Measurements from ENCODE around the gene MFAP4. TPM values are rescaled to one million over a fixed set of nuclear protein-coding genes. Genes with fewer than 3 reads are reported as not detected.

The MFAP4 gene
- total RNA-seq, 1 donor from 2014 or later = not detected

DNA sequence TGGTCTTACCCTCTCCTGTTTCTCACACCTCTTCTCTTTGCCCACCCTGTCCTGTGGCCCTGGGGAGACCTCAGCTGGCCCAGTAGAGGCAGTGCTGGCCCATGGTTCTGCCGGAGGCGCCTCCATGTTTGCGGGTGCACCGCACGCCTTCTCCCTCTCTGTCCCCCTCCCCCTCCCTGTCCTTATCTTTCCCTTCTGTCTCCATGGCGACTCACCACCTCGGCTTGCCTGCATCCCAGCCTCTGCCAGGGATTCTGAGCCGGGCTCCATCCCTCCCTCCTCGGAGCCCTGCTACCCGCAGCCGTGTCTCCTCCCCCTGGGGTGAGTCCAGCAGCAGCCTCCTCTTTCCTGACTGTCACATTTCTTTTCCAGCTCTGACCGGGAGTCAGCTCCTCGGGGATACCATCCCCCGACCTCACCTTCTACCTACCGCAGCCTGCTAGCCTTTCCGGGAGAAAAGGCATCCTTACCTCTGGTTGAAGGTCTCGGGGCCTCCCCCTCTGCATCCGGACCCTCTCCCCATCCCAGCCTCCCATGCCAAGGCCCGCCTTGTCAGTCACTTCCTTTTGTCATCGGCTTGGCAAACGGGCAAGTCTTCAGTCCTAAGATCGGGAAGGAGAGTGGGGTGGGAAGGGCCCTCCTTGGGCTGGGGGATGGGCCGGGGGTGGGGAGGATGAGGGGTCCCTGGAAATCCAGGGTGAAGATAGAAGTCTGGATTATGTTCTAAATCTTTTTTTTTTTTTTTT is 24.1 kb upstream of the MFAP4 start, which contains the start of gene RNF112:
Gene RNF112 (plus strand): TSS at position 358 of the 746 bp plus-strand sequence. CDS start 177 bp downstream, at position 535.
- DNase-seq (ENCODE audit: extremely low read depth, low read depth, low spot score) = no peak

DNA sequence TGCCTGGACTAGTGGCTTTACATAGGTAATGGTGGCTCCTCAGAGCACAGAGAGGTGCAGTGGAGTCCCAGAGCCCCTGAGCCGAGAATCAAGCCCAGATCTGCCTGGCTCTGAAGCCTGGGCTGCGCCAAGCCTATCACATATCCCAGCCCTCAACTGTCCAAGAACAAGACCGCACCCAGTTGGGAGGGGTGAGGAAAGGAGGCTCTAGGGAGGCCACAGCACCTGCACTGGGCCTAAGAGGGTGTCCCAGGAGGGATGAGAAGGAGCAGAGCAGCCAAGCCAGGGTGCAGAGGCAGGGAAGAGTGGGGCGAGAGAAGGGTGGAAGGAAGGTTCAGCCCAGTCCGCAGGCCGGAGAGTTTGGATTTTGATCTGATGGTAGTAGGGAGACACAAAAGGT is 23.1 kb upstream of the MFAP4 start:
- DNase-seq (ENCODE audit: extremely low read depth, low read depth, low spot score) = no peak

DNA sequence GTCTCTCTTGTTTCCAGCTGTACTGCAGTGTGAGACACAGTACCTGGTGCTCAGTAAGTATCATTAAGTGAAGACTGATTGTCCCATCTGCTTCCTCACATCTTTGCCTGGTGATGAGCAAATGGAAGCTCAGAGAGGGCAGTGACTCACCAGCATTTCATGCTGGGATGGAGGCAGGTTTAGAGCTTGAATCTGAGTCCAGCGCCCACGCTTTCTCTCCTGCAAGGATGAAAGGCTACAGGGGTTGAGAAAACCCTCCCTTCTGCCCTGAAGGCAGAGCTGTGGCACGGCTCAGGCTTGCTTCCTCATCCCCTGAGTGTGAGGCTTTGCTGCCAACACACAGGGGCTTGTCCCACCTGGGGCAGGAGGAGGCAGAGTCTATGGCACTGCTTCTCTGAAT is 22.5 kb upstream of the MFAP4 start:
- no peak for DNase-seq (ENCODE audit: extremely low read depth, low read depth, low spot score)

- DNase-seq (ENCODE audit: extremely low read depth, low read depth, low spot score) = no peak
These were observed 22.1 kb upstream of the MFAP4 start for GRCh38 chr17:19409066-19409465.

DNA sequence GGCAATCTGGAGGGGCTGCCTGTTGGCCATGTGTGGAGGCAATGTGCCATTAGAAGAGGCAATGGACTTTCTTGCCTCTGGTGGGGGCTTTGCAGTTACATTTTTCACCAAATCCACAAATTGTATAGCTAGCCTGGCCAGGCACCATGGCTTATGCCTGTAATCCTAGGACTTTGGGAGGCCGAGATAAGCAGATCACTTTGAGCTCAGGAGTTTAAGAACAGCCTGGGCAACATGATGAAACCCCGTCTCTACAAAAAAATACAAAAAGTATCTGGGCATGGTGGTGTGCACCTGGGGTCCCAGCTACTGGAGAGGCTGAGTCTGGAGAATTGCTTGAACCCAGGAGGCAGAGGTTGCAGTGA is 21.3 kb upstream of the MFAP4 start:
- no peak for DNase-seq (ENCODE audit: extremely low read depth, low read depth, low spot score)

GRCh38 chr17:19407601-19408345 is 20.8 kb upstream of the MFAP4 start:
- no peak for DNase-seq (ENCODE audit: extremely low read depth, low read depth, low spot score)

GRCh38 chr17:19405114-19405513 is 18.1 kb upstream of the MFAP4 start:
- no peak for DNase-seq (ENCODE audit: extremely low read depth, low read depth, low spot score)

DNA sequence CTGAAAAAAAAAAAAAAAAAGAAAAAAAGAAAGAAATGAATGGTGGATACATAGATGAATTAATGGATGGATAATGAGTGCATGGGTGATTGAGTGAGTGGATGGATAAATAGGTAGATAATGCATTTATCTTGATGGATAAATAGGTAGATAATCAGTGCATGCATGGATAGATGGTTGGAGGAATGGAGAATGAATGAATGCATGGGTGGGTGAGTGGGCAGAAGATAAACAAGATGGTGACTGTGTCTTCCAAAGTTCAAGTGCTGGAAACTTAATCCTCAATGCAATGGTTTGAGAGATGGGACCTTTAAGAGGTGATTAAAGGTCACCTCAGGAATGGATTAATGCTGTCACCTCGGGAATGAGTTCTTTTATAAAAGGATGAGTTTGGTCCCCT is 17.3 kb upstream of the MFAP4 start:
- DNase-seq (ENCODE audit: extremely low read depth, low read depth, low spot score) = no peak

DNA sequence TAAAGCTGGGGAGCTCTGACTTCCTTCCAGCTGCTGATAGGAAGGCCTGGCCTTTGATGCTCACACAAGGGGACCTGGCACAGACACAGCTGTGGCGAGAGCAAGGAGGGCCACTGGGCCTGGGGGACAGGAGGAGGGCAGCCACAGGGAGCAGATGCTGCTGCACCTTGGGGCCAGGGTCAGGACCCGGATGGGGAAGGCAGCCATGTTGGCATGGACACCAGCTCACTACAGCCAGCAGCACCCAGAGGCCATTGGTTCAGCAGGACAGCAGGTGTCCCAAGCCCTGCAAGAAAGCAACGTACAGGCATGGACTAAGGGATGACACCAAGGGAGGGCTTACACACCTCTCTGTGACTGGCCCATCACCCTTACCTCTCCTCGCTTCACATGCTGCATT is 16.0 kb upstream of the MFAP4 start:
- DNase-seq (ENCODE audit: extremely low read depth, low read depth, low spot score) = no peak

DNA sequence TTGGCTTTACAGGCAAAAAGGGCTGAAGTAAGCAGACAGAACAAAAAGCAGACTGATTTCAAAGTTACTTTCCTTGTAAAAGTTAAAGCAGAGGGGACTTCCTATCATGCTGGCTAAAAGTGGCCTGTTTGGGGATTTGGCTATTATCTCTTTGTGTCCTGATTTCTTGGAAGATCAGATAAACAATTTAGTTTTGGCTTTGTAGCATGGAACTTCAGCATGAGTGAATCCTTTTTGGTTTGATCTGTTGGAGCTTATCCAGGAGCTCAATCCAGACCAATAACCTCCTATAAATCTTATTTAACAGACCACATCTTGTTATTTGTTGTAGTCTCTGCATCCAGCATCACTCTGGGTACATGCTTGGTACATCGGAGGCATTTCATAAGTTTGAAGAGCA is 15.2 kb upstream of the MFAP4 start:
- no peak for DNase-seq (ENCODE audit: extremely low read depth, low read depth, low spot score)

DNA sequence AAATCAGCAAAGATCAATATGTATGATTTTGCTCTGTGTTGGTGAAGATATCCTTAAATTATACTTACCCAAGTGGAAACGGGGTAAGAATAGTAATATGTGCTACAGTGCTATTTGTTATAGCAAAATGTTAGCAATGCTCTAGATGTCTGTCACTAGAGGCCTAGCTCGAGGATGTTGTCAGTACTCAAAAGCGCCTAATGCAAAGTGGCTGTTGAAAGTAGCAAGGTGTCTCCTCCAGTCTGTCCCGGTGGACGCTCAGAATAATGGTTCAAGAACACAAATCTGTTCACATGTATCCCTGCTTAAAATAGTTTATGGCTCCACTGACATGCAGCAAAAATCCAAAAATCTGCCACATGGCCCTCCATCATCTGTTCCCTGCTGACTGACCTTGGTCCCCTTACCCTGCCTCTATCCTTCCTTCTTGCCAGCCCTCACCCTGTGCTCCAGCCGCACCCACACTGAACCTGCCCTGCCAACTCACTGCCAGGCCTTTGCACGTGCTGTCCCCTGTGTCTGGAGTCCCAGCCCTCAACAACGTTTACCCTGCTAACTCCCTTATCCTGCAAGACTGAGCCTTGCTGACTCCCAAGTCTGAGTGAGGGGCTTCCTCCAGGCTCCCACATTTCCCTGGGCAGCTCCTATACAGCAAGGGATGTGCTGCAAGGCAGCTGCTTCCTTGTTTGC is 14.5 kb upstream of the MFAP4 start:
- no peak for DNase-seq (ENCODE audit: extremely low read depth, low read depth, low spot score)

- DNase-seq (ENCODE audit: extremely low read depth, low read depth, low spot score) = no peak
These were observed 12.9 kb upstream of the MFAP4 start for GRCh38 chr17:19399750-19400450.

DNA sequence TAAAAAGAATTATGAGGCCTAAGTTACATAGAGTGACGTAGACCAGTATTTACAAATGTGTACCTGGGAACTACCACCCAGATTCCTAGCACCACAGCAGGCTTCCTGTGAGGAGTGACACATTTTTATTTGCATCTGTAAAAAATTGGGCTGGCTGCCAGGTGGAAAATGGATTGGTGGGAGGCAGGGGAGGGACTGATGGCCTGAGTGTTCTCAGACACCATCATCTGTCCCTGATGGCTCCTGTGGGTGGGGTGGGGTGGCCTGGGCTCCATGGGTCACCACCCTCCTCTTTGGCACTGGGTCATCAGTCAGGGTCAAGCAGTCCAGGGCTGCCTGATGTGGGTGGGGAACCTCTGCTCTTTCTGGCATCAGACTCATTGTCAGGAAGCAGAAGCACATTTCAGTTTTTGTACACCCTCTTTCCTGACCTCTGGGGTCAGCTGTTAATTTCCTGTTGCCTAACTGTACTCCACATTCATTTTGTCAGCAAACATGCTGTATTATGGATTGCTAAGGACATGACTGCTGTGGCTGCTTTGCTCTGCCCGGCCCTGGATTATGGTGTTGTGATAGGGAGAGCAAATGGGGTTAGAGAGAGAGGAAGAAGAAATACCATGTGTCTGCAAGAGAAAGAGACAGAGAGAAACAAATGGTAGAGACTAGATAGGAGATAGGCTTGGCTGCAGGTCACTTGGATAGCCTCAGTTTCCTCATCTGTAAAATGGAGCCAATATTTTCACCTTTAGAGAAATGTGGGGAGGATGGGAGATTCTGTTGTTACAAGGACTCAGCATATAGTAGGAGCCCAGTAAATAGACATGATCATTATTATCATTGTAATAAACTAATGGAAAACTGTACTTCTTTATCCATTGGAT is 11.6 kb upstream of the MFAP4 start:
- peak; percentile 65 for DNase-seq (ENCODE audit: extremely low read depth, low read depth, low spot score)

DNA sequence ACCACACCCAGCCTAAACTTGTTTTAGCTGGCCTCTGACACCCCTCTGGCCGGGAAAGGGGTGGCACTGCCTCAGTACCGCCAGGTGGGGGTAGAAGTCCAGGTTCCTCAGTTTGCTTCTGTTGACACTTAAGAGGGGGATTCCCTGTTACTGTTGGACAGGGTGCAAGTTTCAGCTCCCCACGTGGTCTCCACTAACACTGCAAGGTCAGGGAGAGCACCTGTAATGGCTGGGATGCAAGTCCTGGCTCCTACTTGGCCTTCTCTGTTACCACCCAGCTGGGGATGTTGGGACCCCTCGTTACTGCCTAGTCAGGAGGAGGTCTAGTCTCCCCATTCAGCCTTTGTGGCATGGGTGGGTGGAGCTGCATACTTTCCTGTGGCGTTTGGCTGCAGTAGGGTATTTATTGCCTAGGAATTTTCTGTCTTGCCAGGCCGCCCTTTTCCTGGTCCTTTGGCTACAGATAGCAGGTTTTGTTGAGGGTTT is 10.6 kb upstream of the MFAP4 start:
- no peak for DNase-seq (ENCODE audit: extremely low read depth, low read depth, low spot score)

- DNase-seq (ENCODE audit: extremely low read depth, low read depth, low spot score) = no peak
These were observed 5.3 kb upstream of the MFAP4 start for GRCh38 chr17:19392303-19392702.

DNA sequence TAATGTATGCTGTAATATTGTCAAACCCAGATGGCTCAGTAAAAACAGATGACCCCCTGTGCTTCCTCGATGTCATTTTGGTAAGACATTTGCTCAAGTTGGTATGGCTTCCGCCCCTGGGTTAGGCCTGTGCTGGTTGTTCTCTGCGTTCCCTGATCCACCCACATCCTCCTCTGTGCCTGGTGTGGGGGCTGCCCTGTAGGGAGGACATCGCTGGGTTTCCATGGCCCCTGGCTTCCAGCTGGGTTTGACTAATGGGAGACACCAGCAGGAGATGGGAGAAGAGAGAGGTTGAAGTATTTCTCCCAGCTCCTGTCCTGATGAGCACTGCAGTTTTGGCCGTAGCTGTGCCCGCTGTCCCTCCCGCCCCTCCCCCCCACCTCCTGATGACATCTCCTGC is 4.4 kb upstream of the MFAP4 start:
- no peak for DNase-seq (ENCODE audit: extremely low read depth, low read depth, low spot score)

DNA sequence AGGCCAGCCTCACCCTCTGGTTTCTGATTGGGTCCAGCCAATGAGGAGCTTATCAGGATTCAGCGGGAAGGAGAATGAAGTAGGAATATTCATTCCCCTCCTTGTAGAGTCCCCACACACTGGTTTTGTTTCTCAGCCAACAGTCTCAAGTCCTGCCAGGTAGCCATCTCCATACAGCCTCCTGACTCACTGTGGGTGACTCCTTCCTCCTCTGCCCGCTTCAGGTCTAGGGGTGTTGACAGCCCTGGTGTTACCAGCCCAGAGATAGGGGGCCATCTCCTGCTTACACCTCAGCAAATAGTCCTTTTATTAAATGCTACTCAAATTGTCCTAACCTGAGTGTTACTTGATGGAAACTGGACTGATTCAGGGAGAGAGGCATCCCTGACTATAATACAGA is 4.0 kb upstream of the MFAP4 start:
- no peak for DNase-seq (ENCODE audit: extremely low read depth, low read depth, low spot score)

GRCh38 chr17:19388791-19389785 is 2.1 kb upstream of the MFAP4 start:
- DNase-seq (ENCODE audit: extremely low read depth, low read depth, low spot score) = no peak
